PFSK-1 (cell line): ENCODE results near the gene APOC4.

Source experiments
- FOXP2 ChIP-seq: optimal IDR thresholded peaks from 2 replicates; pipeline ENCODE3; 2011; ENCODE audit warnings: borderline replicate concordance, control low read depth, inconsistent platforms; ENCODE audit not compliant: insufficient read depth; ENCODE audit errors: extremely low read length, extremely low read depth
- POLR2AphosphoS5 ChIP-seq: IDR thresholded peaks from 2 replicates; pipeline ENCODE4 v1.6.1; 2012; ENCODE audit warnings: low read depth, mild to moderate bottlenecking, control low read depth, low read length, moderate library complexity
- REST ChIP-seq, 2 experiments: IDR thresholded peaks; 2 replicates each; pipeline versions ENCODE4 v1.6.1 to v1.8.0; 2011 to 2012; ENCODE audit warnings: low read depth in 2 of 2, low read length in 2 of 2, control low read depth in 1 of 2, inconsistent platforms in 1 of 2, mild to moderate bottlenecking in 1 of 2, moderate library complexity in 1 of 2; ENCODE audit not compliant: insufficient read depth in 1 of 2
- SIN3A ChIP-seq: IDR thresholded peaks from 2 replicates; pipeline ENCODE4 v1.6.1; 2012; ENCODE audit warnings: mild to moderate bottlenecking, low read length, moderate library complexity, borderline replicate concordance; ENCODE audit not compliant: insufficient read depth
- TAF1 ChIP-seq: IDR thresholded peaks from 2 replicates; pipeline ENCODE4 v1.6.1; 2012; ENCODE audit warnings: low read length, control low read depth, borderline replicate concordance; ENCODE audit not compliant: insufficient read depth

APOC4 gene

GRCh38 chr19:44947041-44947581 lies 5.1 kb downstream of the APOC4 start:
- TF ChIP-seq TAF1 (no peak), FOXP2 (no peak), SIN3A (no peak), POLR2AphosphoS5 (no peak), REST (IDR thresholded peaks at IDR 0.05; ENCODE audit: insufficient read depth in 1 of 2, low read depth in 2 of 2, low read length in 2 of 2) (no peak)

DNA sequence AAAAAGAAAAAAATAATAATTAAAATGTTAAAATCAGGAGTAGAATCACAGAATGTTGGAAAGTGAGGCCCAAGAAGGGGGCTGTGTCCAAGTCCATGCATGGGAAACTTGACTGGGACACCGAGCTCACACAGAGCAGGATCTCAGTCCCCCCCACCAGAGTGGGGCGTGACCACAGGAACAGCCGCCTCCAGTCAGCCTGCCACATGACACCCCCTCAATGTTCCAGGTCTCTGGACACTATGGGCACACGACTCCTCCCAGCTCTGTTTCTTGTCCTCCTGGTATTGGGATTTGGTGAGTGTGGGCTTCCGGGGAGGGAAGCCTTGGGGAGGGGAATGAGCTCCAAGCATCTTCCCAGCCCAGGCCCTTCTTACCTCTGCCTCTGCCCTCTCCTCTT lies 6.2 kb downstream of the APOC4 start:
- TF ChIP-seq SIN3A (no peak), REST (IDR thresholded peaks at IDR 0.05; ENCODE audit: insufficient read depth in 1 of 2, low read depth in 2 of 2, low read length in 2 of 2) (no peak), POLR2AphosphoS5 (no peak), TAF1 (no peak), FOXP2 (no peak)

DNA sequence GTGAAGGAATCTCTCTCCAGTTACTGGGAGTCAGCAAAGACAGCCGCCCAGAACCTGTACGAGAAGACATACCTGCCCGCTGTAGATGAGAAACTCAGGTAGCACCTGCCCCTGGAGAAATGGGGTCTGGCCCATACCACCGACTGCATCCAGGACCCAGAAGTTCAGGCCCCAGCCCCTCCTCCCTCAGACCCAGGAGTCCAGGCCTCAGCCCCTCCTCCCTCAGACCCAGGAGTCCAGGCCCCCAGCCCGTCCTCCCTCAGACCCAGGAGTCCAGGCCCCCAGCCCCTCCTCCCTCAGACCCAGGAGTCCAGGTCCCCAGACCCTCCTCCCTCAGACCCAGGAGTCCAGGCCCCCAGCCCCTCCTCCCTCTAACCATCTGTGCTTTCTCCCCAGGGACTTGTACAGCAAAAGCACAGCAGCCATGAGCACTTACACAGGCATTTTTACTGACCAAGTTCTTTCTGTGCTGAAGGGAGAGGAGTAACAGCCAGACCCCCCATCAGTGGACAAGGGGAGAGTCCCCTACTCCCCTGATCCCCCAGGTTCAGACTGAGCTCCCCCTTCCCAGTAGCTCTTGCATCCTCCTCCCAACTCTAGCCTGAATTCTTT lies 6.8 kb downstream of the APOC4 start:
- no peak for TF ChIP-seq SIN3A
- no peak for TF ChIP-seq TAF1
- no peak for TF ChIP-seq FOXP2
- TF ChIP-seq POLR2AphosphoS5 = no peak

GRCh38 chr19:44949550-44949949 lies 7.5 kb downstream of the APOC4 start:
- TF ChIP-seq SIN3A (no peak), TAF1 (no peak)

DNA sequence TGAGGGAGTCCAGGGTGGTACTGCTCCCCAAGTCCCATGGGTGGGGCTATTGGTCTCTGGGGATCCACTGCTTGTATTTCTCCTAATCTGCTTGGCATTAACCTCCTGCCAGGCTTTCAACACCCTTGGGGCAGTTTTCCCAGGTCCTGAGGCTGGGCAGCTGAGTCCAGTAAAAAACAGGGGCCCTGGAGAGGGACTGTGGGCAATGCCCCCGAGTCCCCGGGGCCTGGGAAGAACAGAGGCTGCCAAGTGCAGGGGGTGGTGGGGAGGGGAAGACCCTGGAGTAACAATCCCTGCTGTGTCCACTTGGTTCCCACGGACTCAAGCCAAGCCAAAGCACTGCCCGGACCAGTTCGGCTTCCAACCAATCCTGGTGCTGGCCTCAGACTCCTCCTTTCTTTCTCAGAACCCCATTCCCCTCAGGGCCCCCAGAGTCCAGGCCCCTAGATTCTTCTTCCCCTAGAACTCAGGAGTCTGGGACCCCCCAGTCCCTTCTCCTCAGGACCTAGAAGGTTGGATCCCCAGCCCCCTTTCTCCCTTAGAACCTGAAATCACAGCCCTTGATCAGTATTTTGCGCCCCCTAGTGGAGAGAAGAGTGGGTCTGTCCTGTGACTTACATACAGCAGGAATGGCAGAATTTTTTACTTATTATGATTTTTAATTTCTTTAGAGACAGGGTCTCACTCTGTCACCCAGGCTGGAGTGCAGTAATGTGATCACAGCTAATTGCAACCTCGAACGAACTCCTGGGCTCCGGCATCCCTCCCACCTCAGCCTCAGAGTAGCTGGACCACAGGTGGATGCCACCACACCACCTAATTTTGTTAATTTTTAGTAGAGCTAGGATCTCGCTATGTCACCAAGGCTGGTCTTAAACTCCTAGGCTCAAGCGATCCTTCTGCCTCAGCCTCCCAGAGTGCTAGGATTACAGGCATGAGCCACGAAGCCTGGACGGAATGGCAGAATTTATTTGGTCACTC lies 9.4 kb downstream of the APOC4 start:
- no peak for TF ChIP-seq TAF1
- TF ChIP-seq REST (IDR thresholded peaks at IDR 0.05; ENCODE audit: insufficient read depth in 1 of 2, low read depth in 2 of 2, low read length in 2 of 2) = no peak
- no peak for TF ChIP-seq POLR2AphosphoS5
- no peak for TF ChIP-seq FOXP2
- no peak for TF ChIP-seq SIN3A

- TF ChIP-seq FOXP2 = no peak
- no peak for TF ChIP-seq REST (IDR thresholded peaks at IDR 0.05; ENCODE audit: insufficient read depth in 1 of 2, low read depth in 2 of 2, low read length in 2 of 2)
- no peak for TF ChIP-seq POLR2AphosphoS5
- TF ChIP-seq TAF1 = no peak
- TF ChIP-seq SIN3A = no peak
These were observed 12.2 kb downstream of the APOC4 start for GRCh38 chr19:44954278-44954648.
